Measurements from ENCODE around the gene LGR6. TPM values are rescaled to one million over a fixed set of nuclear protein-coding genes. Genes with fewer than 3 reads are reported as not detected.

The LGR6 gene
- total RNA-seq, 1 experiment from 2014 or later: 0.56 TPM

GRCh38 chr1:202235003-202235660, 41.5 kb downstream of the LGR6 start:
- no peaks in the 10 kb centered on the region for H3K36me3 Mint-ChIP-seq (ENCODE audit: insufficient read depth, unreplicated experiment)
- CTCF ChIA-PET: interaction anchor here (0.5 to 3.9 kb wide), 28 partner anchors 10 to 485 kb away, joined by 3 to 40 read pairs (median 4); partner anchors contain the start of gene LGR6
- no peak overlapping the region for H3K4me3 Mint-ChIP-seq (ENCODE audit: unreplicated experiment)
- DNase-seq (ENCODE audit: unreplicated experiment): no peak
- POLR2A ChIA-PET: interaction anchor here (0.6 to 2.7 kb wide), 10 partner anchors 12 to 351 kb away, joined by 3 to 22 read pairs (median 3); no protein-coding TSS in a partner anchor
- TF ChIP-seq CTCF (IDR thresholded peaks at IDR 0.05; ENCODE audit: unreplicated experiment): no peak
- no peaks in the 10 kb centered on the region for H3K9me3 Mint-ChIP-seq (ENCODE audit: unreplicated experiment)
- H3K27ac Mint-ChIP-seq (ENCODE audit: low read depth, unreplicated experiment): peak overlapping the region; percentile 49
- no peaks in the 10 kb centered on the region for H3K27me3 Mint-ChIP-seq (ENCODE audit: insufficient read depth, unreplicated experiment)
- intact Hi-C loops (cut with micrococcal nuclease): no loop called here
- peaks cover 35% of the 10 kb centered on the region for H3K4me1 Mint-ChIP-seq (ENCODE audit: insufficient read depth, unreplicated experiment)
- BruUV-seq (replicated peaks): no TSS peak

- BruUV-seq (replicated peaks): no TSS peak
- CTCF ChIA-PET: interaction anchor here (0.5 to 3.9 kb wide), 41 partner anchors 9 to 344 kb away, joined by 3 to 40 read pairs (median 4); partner anchors contain the start of gene LGR6
- POLR2A ChIA-PET: interaction anchor here (0.6 to 2.7 kb wide), 13 partner anchors 11 to 350 kb away, joined by 3 to 22 read pairs (median 3); no protein-coding TSS in a partner anchor
These were observed 42.5 kb downstream of the LGR6 start for GRCh38 chr1:202235856-202236837.

GRCh38 chr1:202237052-202237451, 43.5 kb downstream of the LGR6 start:
- TF ChIP-seq CTCF (IDR thresholded peaks at IDR 0.05; ENCODE audit: unreplicated experiment): peak; percentile 82
- Mint-ChIP-seq H3K36me3 (ENCODE audit: insufficient read depth, unreplicated experiment) (no peaks in the 10 kb centered on the region), H3K27ac (ENCODE audit: low read depth, unreplicated experiment) (peak overlapping the region; percentile 49), H3K9me3 (ENCODE audit: unreplicated experiment) (no peaks in the 10 kb centered on the region), H3K4me1 (ENCODE audit: insufficient read depth, unreplicated experiment) (peaks cover 44% of the 10 kb centered on the region), H3K27me3 (ENCODE audit: insufficient read depth, unreplicated experiment) (no peaks in the 10 kb centered on the region), H3K4me3 (ENCODE audit: unreplicated experiment) (peak overlapping the region; percentile 24)
- CTCF ChIA-PET: interaction anchor here (0.5 to 3.9 kb wide), 30 partner anchors 11 to 1329 kb away, joined by 3 to 40 read pairs (median 4); partner anchors contain the start of gene LGR6
- intact Hi-C loops (cut with micrococcal nuclease): loop anchor here (2.0 kb wide), 1 partner anchor 52 kb away; no protein-coding TSS in a partner anchor
- POLR2A ChIA-PET: interaction anchor here (0.6 to 1.3 kb wide), 4 partner anchors 12 to 47 kb away, joined by 3 to 5 read pairs (median 4); no protein-coding TSS in a partner anchor
- no TSS peak for BruUV-seq (replicated peaks)
- peak; percentile 81 for DNase-seq (ENCODE audit: unreplicated experiment)

More at GRCh38 chr1:202235856-202236837, 42.5 kb downstream of the LGR6 start:
- Mint-ChIP-seq H3K27ac (ENCODE audit: low read depth, unreplicated experiment) (peak overlapping the region; percentile 49), H3K4me1 (ENCODE audit: insufficient read depth, unreplicated experiment) (peaks cover 35% of the 10 kb centered on the region), H3K9me3 (ENCODE audit: unreplicated experiment) (no peaks in the 10 kb centered on the region), H3K4me3 (ENCODE audit: unreplicated experiment) (peak overlapping the region; percentile 61), H3K36me3 (ENCODE audit: insufficient read depth, unreplicated experiment) (no peaks in the 10 kb centered on the region), H3K27me3 (ENCODE audit: insufficient read depth, unreplicated experiment) (no peaks in the 10 kb centered on the region)
- DNase-seq (ENCODE audit: unreplicated experiment): peak; percentile 97
- intact Hi-C loops (cut with micrococcal nuclease): loop anchor here (1.0 to 2.0 kb wide), 3 partner anchors 43 to 79 kb away; partner anchors contain the start of gene LGR6
- TF ChIP-seq CTCF (IDR thresholded peaks at IDR 0.05; ENCODE audit: unreplicated experiment): peak; percentile 100

All from MCF 10A (cell line).